Measurements from ENCODE around the gene SMC3.
A peak's percentile ranks its signal among the peaks of the same experiment; 100 is the strongest.
"Not testable (repeated sequence)": the region's sequence is repeated elsewhere in the genome, so short reads cannot be mapped to it uniquely, and the experiment has no call there.

SMC3 gene

GRCh38 chr10:110636932-110637557 is 69.5 kb downstream of the SMC3 start:
- DNase-seq (ENCODE audit: low spot score) = no peak
- no peak for TF ChIP-seq CTCF (IDR thresholded peaks at IDR 0.05; ENCODE audit: extremely low read depth, insufficient read depth, missing control alignments)
- in situ Hi-C loops (cut with MboI; ENCODE audit: low pct_unique_long_range_greater_than_20kb, low sequenced_read_pairs, unreplicated experiment) = no loop called here

DNA sequence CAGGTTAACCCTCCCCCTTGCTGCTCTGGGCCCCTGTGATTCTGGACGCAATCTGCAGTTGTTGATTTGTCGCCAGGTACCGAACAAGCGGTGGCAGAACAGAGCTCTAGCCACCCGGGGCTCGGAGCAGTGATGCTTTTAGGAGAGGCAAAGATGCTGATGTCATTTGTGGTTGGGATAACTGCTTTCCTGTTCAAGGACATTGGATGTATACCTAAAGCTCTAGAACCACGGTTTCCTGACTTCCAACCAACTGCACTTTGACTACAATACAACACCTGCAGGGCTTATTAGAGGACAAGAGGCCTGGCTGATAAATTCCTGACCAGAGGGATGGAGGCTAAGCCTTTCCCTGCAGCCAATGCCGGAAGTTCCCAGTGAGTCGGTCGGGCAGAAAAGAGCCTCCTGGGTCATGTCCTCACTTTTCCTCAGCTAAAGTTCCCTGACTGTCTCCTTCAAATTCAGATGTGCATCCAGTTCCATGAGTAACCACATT is 70.1 kb downstream of the SMC3 start:
- no peak for TF ChIP-seq CTCF (IDR thresholded peaks at IDR 0.05; ENCODE audit: extremely low read depth, insufficient read depth, missing control alignments)
- in situ Hi-C loops (cut with MboI; ENCODE audit: low pct_unique_long_range_greater_than_20kb, low sequenced_read_pairs, unreplicated experiment) = no loop called here
- no peak for DNase-seq (ENCODE audit: low spot score)

- in situ Hi-C loops (cut with MboI; ENCODE audit: low pct_unique_long_range_greater_than_20kb, low sequenced_read_pairs, unreplicated experiment) = no loop called here
- TF ChIP-seq CTCF (IDR thresholded peaks at IDR 0.05; ENCODE audit: extremely low read depth, insufficient read depth, missing control alignments) = no peak
- DNase-seq (ENCODE audit: low spot score) = no peak
Observed at GRCh38 chr10:110638319-110638718, 70.8 kb downstream of the SMC3 start.

GRCh38 chr10:110639046-110639445 is 71.6 kb downstream of the SMC3 start:
- DNase-seq (ENCODE audit: low spot score); in situ Hi-C loops (cut with MboI; ENCODE audit: low pct_unique_long_range_greater_than_20kb, low sequenced_read_pairs, unreplicated experiment): not testable (repeated sequence)

DNA sequence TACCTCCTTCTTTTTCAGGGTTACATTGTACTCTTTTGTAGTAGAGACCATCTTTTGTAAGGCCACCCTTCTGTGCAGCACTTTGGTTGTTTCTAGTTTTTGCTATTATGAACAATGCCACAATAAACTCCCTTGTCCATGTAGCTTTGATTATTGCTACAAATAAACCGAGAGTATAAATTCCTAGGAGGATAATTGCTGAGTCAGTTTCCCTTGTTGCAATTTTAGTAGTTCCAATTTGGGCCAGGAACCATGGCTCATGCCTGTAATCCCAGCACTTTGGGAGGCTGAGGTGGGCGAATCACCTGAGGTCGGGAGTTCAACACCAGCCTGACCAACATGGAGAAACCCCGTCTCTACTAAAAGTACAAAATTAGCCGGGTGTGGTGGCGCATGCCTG is 72.4 kb downstream of the SMC3 start:
- DNase-seq (ENCODE audit: low spot score); in situ Hi-C loops (cut with MboI; ENCODE audit: low pct_unique_long_range_greater_than_20kb, low sequenced_read_pairs, unreplicated experiment): not testable (repeated sequence)

- DNase-seq (ENCODE audit: low spot score) = peak; percentile 18
- in situ Hi-C loops (cut with MboI; ENCODE audit: low pct_unique_long_range_greater_than_20kb, low sequenced_read_pairs, unreplicated experiment) = no loop called here
- no peak for TF ChIP-seq CTCF (IDR thresholded peaks at IDR 0.05; ENCODE audit: extremely low read depth, insufficient read depth, missing control alignments)
Observed at GRCh38 chr10:110641256-110641655, 73.8 kb downstream of the SMC3 start.

DNA sequence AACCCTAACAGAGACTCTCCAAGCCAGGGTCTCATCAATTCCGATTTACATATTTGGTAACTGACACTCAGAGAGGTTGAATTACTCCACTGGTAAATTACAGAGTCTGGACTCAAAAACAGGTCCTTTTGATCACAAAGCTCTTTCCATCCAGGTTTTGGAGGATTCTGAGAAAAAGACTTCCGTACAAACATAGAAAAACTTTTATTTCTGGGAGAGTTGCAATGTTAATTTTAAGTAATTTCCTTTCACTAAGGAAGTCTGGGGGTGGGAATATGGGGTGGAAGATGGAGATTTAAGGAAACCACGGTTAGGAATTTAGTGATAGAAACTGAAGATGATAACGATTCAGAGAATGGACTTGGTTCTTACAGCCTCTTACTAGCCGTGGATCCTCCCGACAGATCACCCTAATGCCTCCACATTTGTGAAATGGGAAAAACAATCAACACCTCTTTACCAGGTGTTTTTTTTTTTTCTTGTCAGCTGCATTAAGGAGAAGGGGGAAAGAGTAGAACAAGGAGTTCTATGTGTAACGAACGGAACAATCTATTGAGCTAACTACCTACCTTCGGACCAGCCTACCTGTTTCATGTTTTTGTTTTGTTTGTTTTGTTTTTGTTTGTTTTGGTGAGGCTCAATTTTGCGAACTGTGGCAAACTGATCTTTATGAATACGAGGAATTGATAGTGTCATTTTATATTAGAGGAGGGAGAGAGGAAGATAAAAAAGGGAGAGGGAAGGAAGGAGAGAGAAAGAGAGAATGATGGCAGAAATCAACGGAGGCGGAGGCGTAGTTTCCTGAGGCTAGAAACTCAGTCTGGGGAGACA is 74.9 kb downstream of the SMC3 start:
- in situ Hi-C loops (cut with MboI; ENCODE audit: low pct_unique_long_range_greater_than_20kb, low sequenced_read_pairs, unreplicated experiment) = no loop called here
- no peak for TF ChIP-seq CTCF (IDR thresholded peaks at IDR 0.05; ENCODE audit: extremely low read depth, insufficient read depth, missing control alignments)
- no peak for DNase-seq (ENCODE audit: low spot score)
